ENCODE results near the gene CDH19. TPM values are rescaled to one million over a fixed set of nuclear protein-coding genes. Genes with fewer than 3 reads are reported as not detected.

The CDH19 gene, protein sequence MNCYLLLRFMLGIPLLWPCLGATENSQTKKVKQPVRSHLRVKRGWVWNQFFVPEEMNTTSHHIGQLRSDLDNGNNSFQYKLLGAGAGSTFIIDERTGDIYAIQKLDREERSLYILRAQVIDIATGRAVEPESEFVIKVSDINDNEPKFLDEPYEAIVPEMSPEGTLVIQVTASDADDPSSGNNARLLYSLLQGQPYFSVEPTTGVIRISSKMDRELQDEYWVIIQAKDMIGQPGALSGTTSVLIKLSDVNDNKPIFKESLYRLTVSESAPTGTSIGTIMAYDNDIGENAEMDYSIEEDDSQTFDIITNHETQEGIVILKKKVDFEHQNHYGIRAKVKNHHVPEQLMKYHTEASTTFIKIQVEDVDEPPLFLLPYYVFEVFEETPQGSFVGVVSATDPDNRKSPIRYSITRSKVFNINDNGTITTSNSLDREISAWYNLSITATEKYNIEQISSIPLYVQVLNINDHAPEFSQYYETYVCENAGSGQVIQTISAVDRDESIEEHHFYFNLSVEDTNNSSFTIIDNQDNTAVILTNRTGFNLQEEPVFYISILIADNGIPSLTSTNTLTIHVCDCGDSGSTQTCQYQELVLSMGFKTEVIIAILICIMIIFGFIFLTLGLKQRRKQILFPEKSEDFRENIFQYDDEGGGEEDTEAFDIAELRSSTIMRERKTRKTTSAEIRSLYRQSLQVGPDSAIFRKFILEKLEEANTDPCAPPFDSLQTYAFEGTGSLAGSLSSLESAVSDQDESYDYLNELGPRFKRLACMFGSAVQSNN
- total RNA-seq, result not detected

DNA sequence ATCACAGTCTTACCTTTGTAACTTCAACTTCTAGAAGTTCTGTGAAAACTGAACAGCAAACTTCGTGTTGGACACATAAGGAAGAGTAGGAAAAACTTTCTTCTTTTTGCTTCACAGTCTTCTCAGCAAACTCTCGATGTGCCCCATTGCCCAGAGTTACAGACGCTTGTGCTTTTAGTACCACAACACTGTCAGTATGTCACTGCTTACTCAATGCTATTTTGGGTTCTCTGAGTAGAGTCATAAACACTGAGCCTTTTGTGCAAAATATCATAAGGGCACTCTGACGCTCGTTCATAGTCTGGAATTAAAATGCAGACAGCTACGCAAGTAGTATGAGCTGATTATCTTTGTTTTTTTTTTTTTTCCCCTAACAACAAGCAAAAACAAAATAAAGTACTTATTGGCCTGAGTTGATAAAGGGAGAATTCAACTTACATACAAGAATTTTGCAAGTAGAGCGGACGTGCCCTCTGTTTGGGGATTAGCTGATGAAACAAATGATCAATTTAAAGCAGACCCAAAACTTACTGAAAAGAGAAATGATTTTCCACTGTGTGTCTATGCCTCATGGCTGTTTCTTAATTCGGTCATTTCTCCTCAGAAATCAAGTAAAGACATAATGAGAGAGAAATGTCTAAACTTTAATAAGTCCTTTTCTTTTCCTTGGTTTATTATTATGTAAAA, at the start of gene CDH19:
Gene CDH19, minus strand, starts transcription at position 150 of the 687 bp plus-strand sequence. CDS start 31,886 bp downstream, outside the sequence.
- no peaks in the 10 kb centered on the region for H3K27me3 Mint-ChIP-seq
- no peak for ATAC-seq

DNA sequence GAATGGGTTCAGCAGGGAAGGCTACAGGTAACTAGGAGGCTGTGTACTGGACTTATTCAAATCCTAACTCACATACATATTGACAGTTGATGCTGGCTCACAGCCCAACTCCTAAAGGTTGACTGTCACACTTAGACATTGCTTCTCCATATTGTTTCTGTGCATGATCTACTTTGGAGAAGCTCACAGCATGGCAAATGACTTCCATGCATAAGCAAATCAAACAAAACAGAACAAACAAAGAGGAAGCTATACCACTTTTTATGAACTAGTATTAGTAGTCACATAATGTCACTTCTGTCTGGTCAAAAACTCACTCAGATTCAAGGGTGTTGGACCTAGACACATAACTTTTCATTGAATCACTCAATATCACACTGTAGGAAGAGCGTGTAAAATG, 43.8 kb upstream of the CDH19 start:
- Mint-ChIP-seq H3K9me3 (ENCODE audit: low read depth) (peaks cover 11% of the 10 kb centered on the region), H3K4me1 (no peaks in the 10 kb centered on the region), H3K36me3 (no peaks in the 10 kb centered on the region), H3K27me3 (no peaks in the 10 kb centered on the region), H3K27ac (no peak overlapping the region), H3K4me3 (no peak overlapping the region)
- DNase-seq, result no peak
- CTCF ChIA-PET, result no interaction called here
- ATAC-seq, result no peak

More for the DNA sequence above, at the start of gene CDH19:
- Mint-ChIP-seq H3K27ac (no peak within 1 kb of the TSS), H3K36me3 (no peaks in the 10 kb centered on the region), H3K4me1 (no peaks in the 10 kb centered on the region), H3K9me3 (ENCODE audit: low read depth) (peaks cover 2% of the 10 kb centered on the region), H3K4me3 (no peak within 1 kb of the TSS)
- DNase-seq, result no peak
- CTCF ChIA-PET, result no interaction called here

DNA sequence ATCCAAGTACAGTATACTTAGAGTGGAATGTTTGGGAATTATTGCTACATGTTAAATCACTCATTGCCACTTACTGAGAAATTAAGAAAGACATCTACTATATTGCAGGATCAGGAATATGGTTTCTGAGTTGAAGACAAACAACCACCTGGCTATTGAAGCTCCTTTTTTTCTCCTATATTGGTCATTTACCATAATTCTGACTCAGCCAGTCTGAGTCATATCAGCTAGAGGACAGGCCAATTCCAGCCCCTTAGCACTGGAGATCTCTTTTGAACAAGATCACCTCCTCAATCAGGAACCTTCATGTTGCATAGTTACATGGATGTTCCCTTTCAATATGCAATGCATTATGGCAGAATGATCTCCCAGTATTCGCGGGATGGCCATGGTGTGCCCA, 42.7 kb upstream of the CDH19 start:
- peaks cover 8% of the 10 kb centered on the region for H3K9me3 Mint-ChIP-seq (ENCODE audit: low read depth)
- no peak for ATAC-seq
- H3K36me3 Mint-ChIP-seq, result no peaks in the 10 kb centered on the region
- CTCF ChIA-PET, result no interaction called here
- H3K27me3 Mint-ChIP-seq, result no peaks in the 10 kb centered on the region
- H3K4me3 Mint-ChIP-seq, result no peak overlapping the region
- no peak overlapping the region for H3K27ac Mint-ChIP-seq
- no peaks in the 10 kb centered on the region for H3K4me1 Mint-ChIP-seq
- no peak for DNase-seq

DNA sequence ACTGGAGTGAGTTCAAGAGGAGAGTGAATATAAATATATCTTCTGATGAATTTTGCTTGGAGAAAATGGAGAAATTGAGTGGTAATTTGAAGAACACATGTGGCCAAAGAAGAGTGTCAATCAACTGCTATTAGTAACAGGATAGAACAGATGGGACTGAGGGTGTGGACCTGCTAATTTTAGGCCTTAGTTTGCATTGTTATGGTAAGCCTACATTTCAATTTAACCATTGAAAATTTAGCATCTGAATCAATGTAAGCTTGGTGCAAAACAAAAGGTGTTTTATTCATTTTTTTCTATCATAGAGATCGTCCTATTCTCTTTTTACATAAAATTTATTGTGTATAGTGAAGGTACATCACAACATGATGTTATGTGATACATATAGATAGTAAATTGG, 42.1 kb upstream of the CDH19 start:
- no peaks in the 10 kb centered on the region for H3K27me3 Mint-ChIP-seq
- ATAC-seq (no peak), DNase-seq (no peak)
- H3K27ac Mint-ChIP-seq, result no peak overlapping the region
- no peak overlapping the region for H3K4me3 Mint-ChIP-seq
- CTCF ChIA-PET, result no interaction called here
- H3K4me1 Mint-ChIP-seq, result no peaks in the 10 kb centered on the region
- H3K9me3 Mint-ChIP-seq (ENCODE audit: low read depth), result peaks cover 6% of the 10 kb centered on the region
- H3K36me3 Mint-ChIP-seq, result no peaks in the 10 kb centered on the region

DNA sequence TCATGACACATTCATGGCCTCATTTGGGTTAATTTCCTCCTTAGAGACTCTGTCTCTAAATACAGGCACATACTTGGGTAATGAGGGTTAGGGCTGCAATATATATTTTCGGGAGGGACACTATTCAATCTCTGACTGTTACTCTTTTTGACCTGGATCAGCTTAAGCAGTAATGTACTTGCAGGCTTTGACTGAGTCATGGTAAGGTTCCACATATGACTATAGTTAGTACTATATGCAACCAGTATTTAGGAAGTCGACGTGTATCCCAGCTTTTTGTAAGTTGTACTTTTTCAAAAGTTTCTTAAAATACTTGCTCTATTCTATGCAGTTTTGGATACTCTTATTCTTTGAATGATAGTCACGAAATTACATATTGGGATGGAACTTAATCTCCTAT, 37.2 kb upstream of the CDH19 start:
- no peaks in the 10 kb centered on the region for H3K4me1 Mint-ChIP-seq
- H3K27ac Mint-ChIP-seq, result no peak overlapping the region
- DNase-seq (no peak), ATAC-seq (no peak)
- CTCF ChIA-PET, result no interaction called here
- no peaks in the 10 kb centered on the region for H3K27me3 Mint-ChIP-seq
- peaks cover 4% of the 10 kb centered on the region for H3K9me3 Mint-ChIP-seq (ENCODE audit: low read depth)
- no peak overlapping the region for H3K4me3 Mint-ChIP-seq
- H3K36me3 Mint-ChIP-seq, result no peaks in the 10 kb centered on the region

DNA sequence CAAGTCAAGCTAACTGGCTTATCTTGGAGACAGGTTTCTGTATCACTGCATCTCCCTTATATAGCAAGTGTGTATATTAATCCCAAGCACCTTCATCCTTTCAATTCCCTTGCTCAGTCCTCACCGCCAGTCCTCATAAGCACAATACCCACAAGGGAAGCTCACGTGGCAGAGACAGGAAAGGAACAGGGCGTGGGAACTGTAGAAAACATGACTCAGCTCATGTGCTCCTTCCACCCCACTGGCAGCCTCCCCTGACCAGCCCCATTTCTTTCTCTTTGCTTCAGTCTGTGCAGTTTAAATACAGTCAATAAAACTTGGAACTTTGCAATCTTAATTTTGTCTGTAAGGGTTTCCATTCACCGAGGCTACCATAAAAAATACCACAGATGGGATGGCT, 36.5 kb upstream of the CDH19 start:
- peaks cover 2% of the 10 kb centered on the region for H3K9me3 Mint-ChIP-seq (ENCODE audit: low read depth)
- DNase-seq, result no peak
- no peak overlapping the region for H3K27ac Mint-ChIP-seq
- H3K4me1 Mint-ChIP-seq, result no peaks in the 10 kb centered on the region
- no peak for ATAC-seq
- H3K4me3 Mint-ChIP-seq, result no peak overlapping the region
- no peaks in the 10 kb centered on the region for H3K27me3 Mint-ChIP-seq
- no peaks in the 10 kb centered on the region for H3K36me3 Mint-ChIP-seq
- CTCF ChIA-PET, result no interaction called here

DNA sequence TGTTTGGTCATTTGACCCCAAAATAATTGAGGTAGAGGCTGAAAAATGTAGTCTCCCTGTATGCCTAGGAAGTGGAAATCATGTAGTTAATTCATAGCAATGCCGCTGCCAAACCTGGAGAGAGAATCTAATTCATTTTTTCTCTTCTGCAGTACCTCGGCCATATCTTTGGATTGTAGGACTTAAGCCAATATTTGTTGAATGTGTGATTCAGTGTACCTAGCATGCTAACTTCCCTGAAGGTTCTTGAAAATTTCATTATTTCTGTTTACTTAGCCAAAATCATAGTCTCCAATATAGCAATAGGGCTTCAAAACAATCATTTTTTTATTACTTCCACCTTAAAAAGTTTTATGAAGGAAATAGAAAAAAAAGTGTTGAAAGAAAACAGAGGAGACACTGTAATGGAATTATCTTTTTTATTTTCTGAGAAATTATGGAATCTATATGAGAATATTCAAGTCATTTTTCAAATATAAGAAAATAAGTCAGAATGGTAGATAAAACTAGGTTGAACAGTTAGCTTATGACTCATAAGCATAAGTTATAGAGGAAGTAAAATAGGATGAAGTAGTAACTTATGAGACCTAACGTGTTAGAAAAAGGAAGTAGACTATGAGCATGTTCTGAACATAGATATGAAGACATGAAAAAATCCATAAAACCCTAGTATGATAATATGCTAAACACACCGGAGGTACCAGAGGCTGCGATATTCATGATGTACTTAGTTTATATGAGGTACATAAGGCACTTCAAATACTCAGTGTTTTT, 35.2 kb upstream of the CDH19 start:
- CTCF ChIA-PET, result no interaction called here
- no peaks in the 10 kb centered on the region for H3K27me3 Mint-ChIP-seq
- H3K4me3 Mint-ChIP-seq, result no peak overlapping the region
- H3K27ac Mint-ChIP-seq, result no peak overlapping the region
- H3K4me1 Mint-ChIP-seq, result no peaks in the 10 kb centered on the region
- DNase-seq (no peak), ATAC-seq (no peak)
- H3K9me3 Mint-ChIP-seq (ENCODE audit: low read depth), result no peaks in the 10 kb centered on the region
- H3K36me3 Mint-ChIP-seq, result no peaks in the 10 kb centered on the region

DNA sequence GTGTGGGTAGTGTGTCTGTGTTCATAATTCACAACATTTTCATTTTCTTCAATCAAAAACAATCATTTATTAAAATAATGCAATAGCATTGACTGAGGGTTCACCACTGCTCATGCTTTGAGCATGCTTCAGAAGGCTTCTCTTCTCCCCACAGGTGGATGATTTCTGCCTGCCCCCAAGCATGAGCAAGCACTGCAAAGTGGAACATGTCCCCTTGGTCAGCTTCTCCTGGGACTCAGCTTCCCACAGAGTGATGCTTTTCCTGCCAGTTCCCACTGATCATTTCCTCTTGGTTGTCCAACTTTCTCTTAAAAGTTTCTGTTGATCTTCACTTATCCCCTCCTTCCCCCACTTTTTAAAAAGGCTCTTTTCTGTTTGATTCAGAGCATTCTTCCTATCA, 31.5 kb upstream of the CDH19 start:
- H3K36me3 Mint-ChIP-seq, result no peaks in the 10 kb centered on the region

DNA sequence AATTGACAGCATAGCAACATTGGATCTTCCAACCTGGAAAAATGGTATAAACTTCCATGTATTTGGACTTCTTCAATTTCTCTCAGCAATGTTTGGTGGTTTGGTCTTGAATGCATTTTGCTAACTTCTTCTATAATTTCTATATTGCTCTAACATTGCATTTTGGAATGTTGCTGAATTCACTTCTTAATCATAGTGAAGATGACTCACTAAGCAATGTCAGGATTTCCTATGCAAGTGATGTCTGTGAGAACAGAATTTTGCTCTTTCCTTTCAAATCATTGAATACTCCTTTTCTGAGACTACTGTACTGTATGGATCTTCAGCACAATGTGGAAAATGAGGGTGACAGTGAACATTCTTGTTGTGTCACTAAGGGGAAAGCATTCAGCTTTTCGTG, 28.9 kb upstream of the CDH19 start:
- no peaks in the 10 kb centered on the region for H3K4me1 Mint-ChIP-seq

More for the DNA sequence above, 31.5 kb upstream of the CDH19 start:
- H3K27me3 Mint-ChIP-seq, result no peaks in the 10 kb centered on the region
- H3K4me1 Mint-ChIP-seq, result no peaks in the 10 kb centered on the region
- CTCF ChIA-PET, result no interaction called here
- DNase-seq, result no peak
- no peaks in the 10 kb centered on the region for H3K9me3 Mint-ChIP-seq (ENCODE audit: low read depth)
- no peak overlapping the region for H3K4me3 Mint-ChIP-seq
- no peak for ATAC-seq
- no peak overlapping the region for H3K27ac Mint-ChIP-seq

DNA sequence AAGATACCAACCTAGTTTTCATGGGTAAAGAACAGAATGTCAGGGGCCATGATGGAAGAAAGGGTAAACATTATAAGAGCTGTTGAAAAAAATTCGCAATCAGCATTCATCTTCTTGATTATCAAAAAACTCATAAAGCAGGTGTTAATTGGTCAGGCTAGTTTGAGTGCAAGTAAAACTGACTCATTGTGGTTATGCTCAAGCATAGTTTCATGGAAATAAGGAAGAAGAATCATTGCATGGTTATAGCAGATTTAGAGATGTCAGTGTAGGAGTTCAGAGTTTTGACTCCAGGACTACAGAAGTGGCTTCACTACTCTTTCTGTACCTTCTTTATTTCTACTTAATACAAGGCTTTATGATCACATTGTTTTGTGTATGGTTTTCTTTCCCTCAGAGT, 26.9 kb upstream of the CDH19 start:
- Mint-ChIP-seq H3K9me3 (ENCODE audit: low read depth) (peaks cover 3% of the 10 kb centered on the region), H3K4me3 (no peak overlapping the region), H3K27ac (no peak overlapping the region), H3K27me3 (no peaks in the 10 kb centered on the region), H3K4me1 (no peaks in the 10 kb centered on the region), H3K36me3 (no peaks in the 10 kb centered on the region)
- ATAC-seq (no peak), DNase-seq (no peak)
- CTCF ChIA-PET, result no interaction called here

More for the DNA sequence above, 28.9 kb upstream of the CDH19 start:
- no peak for DNase-seq
- no peak overlapping the region for H3K4me3 Mint-ChIP-seq
- peaks cover 3% of the 10 kb centered on the region for H3K9me3 Mint-ChIP-seq (ENCODE audit: low read depth)
- no peak overlapping the region for H3K27ac Mint-ChIP-seq
- no peaks in the 10 kb centered on the region for H3K36me3 Mint-ChIP-seq
- CTCF ChIA-PET, result no interaction called here
- ATAC-seq, result no peak
- no peaks in the 10 kb centered on the region for H3K27me3 Mint-ChIP-seq

DNA sequence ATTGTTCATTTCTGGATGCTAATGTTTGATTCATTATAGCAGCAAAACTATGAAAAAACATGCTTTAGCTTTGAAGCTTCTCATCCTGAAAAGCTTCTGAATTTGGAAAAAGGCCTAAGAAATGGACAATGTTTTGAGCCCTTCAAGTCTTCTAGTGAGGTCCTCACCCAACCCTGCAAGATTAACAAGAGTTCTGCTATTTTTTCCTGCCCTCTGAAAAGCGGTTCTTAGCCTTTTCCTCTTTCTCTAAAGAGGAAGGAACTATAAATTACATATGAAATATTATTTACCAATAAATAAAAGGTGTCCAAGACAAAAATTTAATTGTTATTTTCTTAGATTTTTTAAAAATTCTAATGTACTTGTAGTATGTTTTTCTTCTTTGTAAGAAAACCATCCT, 19.9 kb upstream of the CDH19 start:
- Mint-ChIP-seq H3K27ac (no peak overlapping the region), H3K9me3 (ENCODE audit: low read depth) (peaks cover 8% of the 10 kb centered on the region), H3K36me3 (no peaks in the 10 kb centered on the region), H3K4me1 (no peaks in the 10 kb centered on the region), H3K4me3 (no peak overlapping the region), H3K27me3 (no peaks in the 10 kb centered on the region)
- no peak for DNase-seq
- CTCF ChIA-PET, result no interaction called here
- no peak for ATAC-seq

DNA sequence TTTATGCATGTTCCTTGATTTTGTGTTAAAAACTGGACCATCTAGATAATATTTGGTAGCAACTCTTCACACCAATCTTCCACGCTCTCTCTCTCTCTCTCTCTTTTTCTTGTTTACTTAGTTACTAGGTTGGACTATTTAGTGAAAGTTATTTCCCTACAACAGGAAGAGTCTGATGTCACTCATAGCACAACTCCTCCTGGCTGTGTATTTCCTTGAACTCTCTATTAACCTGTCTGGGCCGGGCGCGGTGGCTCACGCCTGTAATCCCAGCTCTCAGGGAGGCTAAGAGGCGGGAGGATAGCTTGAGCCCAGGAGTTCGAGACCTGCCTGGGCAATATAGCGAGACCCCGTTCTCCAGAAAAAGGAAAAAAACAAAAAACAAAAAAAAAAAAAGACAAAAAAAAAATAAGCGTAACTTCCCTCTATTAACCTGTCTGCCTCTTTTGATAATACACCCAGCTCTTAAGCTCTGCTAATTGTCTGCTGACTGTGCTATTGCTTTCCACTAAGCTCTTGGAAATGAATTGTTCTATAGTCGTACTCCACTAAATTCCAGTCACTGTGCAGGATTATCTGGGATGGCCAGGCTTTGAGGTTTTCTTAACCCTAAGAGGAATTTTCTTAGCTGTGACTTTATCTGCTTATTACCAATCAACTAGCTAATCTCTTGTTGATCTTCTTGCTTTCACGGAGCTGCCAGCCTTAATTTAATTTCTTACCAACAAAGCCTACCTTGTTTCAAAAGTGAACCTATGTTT, 18.1 kb upstream of the CDH19 start:
- H3K4me3 Mint-ChIP-seq, result no peak overlapping the region
- H3K9me3 Mint-ChIP-seq (ENCODE audit: low read depth), result peaks cover 9% of the 10 kb centered on the region
- H3K4me1 Mint-ChIP-seq, result no peaks in the 10 kb centered on the region
- CTCF ChIA-PET, result no interaction called here
- H3K27me3 Mint-ChIP-seq, result no peaks in the 10 kb centered on the region
- H3K27ac Mint-ChIP-seq, result no peak overlapping the region
- DNase-seq, result no peak
- no peaks in the 10 kb centered on the region for H3K36me3 Mint-ChIP-seq
- no peak for ATAC-seq

DNA sequence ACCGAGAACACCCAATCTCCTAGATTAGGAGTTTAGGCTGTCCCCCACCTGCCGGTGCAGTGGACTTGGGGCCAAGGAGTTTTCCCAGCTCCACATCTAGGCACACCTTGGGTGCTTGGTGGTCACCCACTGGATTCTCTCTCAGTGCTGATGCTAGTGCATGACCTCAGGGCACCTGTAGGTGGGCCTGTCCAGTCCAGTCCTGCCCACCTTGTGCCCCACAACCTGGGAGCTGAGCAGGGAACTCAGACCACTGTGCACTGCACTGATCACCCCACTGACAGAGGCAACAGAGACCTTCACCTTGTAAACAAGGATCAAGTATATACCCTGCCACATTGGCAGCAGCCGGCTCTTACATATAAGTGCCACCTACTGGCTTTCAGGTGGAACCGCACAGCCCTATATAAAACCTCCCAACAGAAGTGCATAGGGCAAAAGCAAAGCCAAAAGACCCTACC, 12.7 kb upstream of the CDH19 start:
- Mint-ChIP-seq H3K9me3 (ENCODE audit: low read depth) (peaks cover 5% of the 10 kb centered on the region), H3K36me3 (no peaks in the 10 kb centered on the region), H3K4me1 (no peaks in the 10 kb centered on the region), H3K27ac (no peak overlapping the region), H3K27me3 (no peaks in the 10 kb centered on the region), H3K4me3 (no peak overlapping the region)
- CTCF ChIA-PET, result no interaction called here
- DNase-seq, result no peak
- no peak for ATAC-seq
